ENCODE data around the gene ABHD10. TPM values are rescaled to one million over a fixed set of nuclear protein-coding genes. Genes with fewer than 3 reads are reported as not detected.

Gene ABHD10
- total RNA-seq, 1 experiment from 2014 or later = 21.8 TPM

GRCh38 chr3:112003321-112004080 lies 24.7 kb downstream of the ABHD10 start:
- no peak overlapping the region for H3K4me2 ChIP-seq (ENCODE audit: insufficient read depth, insufficient read length, low read length)
- no peaks in the 10 kb centered on the region for H3K9me3 ChIP-seq (ENCODE audit: control insufficient read depth, low read depth, low read length)
- H4K5ac ChIP-seq (ENCODE audit: insufficient read length, low read depth, low read length) = no peak overlapping the region
- no peak overlapping the region for H2AFZ ChIP-seq (ENCODE audit: low read length)
- no peak overlapping the region for H2BK120ac ChIP-seq (ENCODE audit: low read depth, low read length, poor library complexity, severe bottlenecking)
- no peak overlapping the region for H2BK15ac ChIP-seq (ENCODE audit: low read depth, low read length)
- H3K27ac Mint-ChIP-seq = peak overlapping the region in 1 of 3 experiments; percentile 68; a peak in 1 of 7 replicates
- H3K23ac ChIP-seq (ENCODE audit: insufficient read length, low read depth, low read length) = no peak overlapping the region
- H4K8ac ChIP-seq (replicated peaks; ENCODE audit: insufficient read length, low read depth, low read length) = no peak overlapping the region
- DNase-seq = no peak
- no peak for TF ChIP-seq CTCF (conservative IDR thresholded peaks at IDR 0.05)
- no peaks in the 10 kb centered on the region for H3K27me3 ChIP-seq (ENCODE audit: insufficient read depth, low read length)
- H3K79me1 ChIP-seq (ENCODE audit: insufficient read depth, low read depth, low read length, poor library complexity, severe bottlenecking) = no peaks in the 10 kb centered on the region
- peaks cover 30 to 49% of the 10 kb centered on the region in 2 experiments for H3K4me1 Mint-ChIP-seq
- H3K4me3 Mint-ChIP-seq = no peak overlapping the region
- no peaks in the 10 kb centered on the region for H3K79me2 ChIP-seq (ENCODE audit: insufficient read depth, low read length)
- 0 out of 2 replicates have a peak, but pooled peaks cover 7% of the 10 kb centered on the region for H3K4me1 ChIP-seq (ENCODE audit: insufficient read depth, low read length)
- no peak overlapping the region for H2BK5ac ChIP-seq (ENCODE audit: insufficient read length, low read length)
- H3K56ac ChIP-seq (ENCODE audit: insufficient read length, low read depth, low read length) = no peak overlapping the region
- no peak overlapping the region for H4K91ac ChIP-seq (ENCODE audit: insufficient read length, low read depth, low read length)
- no peak overlapping the region for H3K27ac ChIP-seq (ENCODE audit: insufficient read length, low read depth, low read length)
- no peak overlapping the region for H3K14ac ChIP-seq (ENCODE audit: insufficient read depth, low read length)
- no peak overlapping the region for H2BK12ac ChIP-seq (ENCODE audit: insufficient read length, low read depth, low read length)
- peaks cover 14% of the 10 kb centered on the region for H3K23me2 ChIP-seq (ENCODE audit: insufficient read length, low read depth, low read length, poor library complexity, severe bottlenecking)
- H4K20me1 ChIP-seq (ENCODE audit: control insufficient read depth, insufficient read depth, insufficient read length) = no peaks in the 10 kb centered on the region
- H2BK20ac ChIP-seq (ENCODE audit: low read depth, low read length, poor library complexity, severe bottlenecking) = no peak overlapping the region
- no peak overlapping the region for H3K4ac ChIP-seq (ENCODE audit: low read depth, low read length)
- H3T11ph ChIP-seq (ENCODE audit: low read length) = no peak overlapping the region
- no CpG with 5 or more reads among the region's 4 CpGs for WGBS (ENCODE audit: extremely low coverage, insufficient read length, low lambda C conversion rate)
- no peak overlapping the region for H2AK5ac ChIP-seq (ENCODE audit: insufficient read length, low read length)
- H3K9me3 Mint-ChIP-seq = no peaks in the 10 kb centered on the region
- no peak overlapping the region for H3K9ac ChIP-seq (ENCODE audit: extremely low read depth, insufficient read length, low read length)
- H3K36me3 Mint-ChIP-seq (ENCODE audit: insufficient read depth in 1 of 3, low read depth in 3 of 3) = peaks cover 0 to 12% (median 5%) of the 10 kb centered on the region in 3 experiments; a peak in 4 of 7 replicates
- H3K27me3 Mint-ChIP-seq (ENCODE audit: low read depth) = peaks cover 12% of the 10 kb centered on the region
- H3K18ac ChIP-seq (ENCODE audit: insufficient read length, low read depth, low read length) = no peak overlapping the region
